HL-60 (cell line): Measurements from ENCODE around the gene MRPS7.

Experiments used
- GABPA ChIP-seq: IDR thresholded peaks from 2 replicates; pipeline ENCODE4 v1.6.1; 2012; ENCODE audit warnings: low read depth
- POLR2AphosphoS5 ChIP-seq: IDR thresholded peaks from 2 replicates; pipeline ENCODE4 v1.6.1; 2012; ENCODE audit warnings: low read depth
- SPI1 ChIP-seq: IDR thresholded peaks from 2 replicates; pipeline ENCODE4 v1.6.1; 2012; ENCODE audit warnings: low read depth, mild to moderate bottlenecking, borderline replicate concordance
- TF ChIP-seq, protein P1 (sequence below): IDR thresholded peaks from one replicate; pipeline ENCODE4 v1.5.1; 2011; ENCODE audit warnings: low read length, control low read depth, inconsistent platforms; ENCODE audit not compliant: insufficient read depth
- TF ChIP-seq, protein P2 (sequence below): IDR thresholded peaks from 2 replicates; pipeline ENCODE4 v1.6.1; 2012; ENCODE audit warnings: low read depth; ENCODE audit not compliant: insufficient replicate concordance

DNA sequence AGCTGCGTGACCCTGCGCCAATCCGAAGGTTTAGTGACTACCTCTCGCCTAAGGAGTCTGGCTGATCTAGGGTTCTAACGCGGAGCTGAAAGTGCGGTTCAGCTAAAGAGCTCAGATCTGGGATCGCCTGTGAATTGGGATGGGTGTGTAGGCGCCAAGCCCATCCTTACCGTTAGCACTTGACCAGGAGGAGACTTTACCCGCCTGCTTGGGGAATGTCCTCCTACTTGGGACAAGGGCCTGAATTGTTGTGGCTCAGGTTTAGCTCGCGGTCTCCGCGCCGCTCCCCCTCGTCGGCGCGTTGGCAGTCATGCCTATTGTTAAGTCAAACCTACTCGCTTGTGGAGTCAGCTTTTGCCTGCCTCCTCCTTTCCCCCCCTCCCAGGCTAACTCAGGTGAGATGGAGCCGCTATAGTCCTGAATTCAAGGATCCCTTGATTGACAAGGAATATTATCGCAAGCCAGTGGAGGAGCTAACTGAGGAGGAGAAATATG lies 480 bp downstream of the MRPS7 start:
- no peak for TF ChIP-seq POLR2AphosphoS5
- TF ChIP-seq, protein P1, sequence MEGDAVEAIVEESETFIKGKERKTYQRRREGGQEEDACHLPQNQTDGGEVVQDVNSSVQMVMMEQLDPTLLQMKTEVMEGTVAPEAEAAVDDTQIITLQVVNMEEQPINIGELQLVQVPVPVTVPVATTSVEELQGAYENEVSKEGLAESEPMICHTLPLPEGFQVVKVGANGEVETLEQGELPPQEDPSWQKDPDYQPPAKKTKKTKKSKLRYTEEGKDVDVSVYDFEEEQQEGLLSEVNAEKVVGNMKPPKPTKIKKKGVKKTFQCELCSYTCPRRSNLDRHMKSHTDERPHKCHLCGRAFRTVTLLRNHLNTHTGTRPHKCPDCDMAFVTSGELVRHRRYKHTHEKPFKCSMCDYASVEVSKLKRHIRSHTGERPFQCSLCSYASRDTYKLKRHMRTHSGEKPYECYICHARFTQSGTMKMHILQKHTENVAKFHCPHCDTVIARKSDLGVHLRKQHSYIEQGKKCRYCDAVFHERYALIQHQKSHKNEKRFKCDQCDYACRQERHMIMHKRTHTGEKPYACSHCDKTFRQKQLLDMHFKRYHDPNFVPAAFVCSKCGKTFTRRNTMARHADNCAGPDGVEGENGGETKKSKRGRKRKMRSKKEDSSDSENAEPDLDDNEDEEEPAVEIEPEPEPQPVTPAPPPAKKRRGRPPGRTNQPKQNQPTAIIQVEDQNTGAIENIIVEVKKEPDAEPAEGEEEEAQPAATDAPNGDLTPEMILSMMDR: no peak
- TF ChIP-seq, protein P2, sequence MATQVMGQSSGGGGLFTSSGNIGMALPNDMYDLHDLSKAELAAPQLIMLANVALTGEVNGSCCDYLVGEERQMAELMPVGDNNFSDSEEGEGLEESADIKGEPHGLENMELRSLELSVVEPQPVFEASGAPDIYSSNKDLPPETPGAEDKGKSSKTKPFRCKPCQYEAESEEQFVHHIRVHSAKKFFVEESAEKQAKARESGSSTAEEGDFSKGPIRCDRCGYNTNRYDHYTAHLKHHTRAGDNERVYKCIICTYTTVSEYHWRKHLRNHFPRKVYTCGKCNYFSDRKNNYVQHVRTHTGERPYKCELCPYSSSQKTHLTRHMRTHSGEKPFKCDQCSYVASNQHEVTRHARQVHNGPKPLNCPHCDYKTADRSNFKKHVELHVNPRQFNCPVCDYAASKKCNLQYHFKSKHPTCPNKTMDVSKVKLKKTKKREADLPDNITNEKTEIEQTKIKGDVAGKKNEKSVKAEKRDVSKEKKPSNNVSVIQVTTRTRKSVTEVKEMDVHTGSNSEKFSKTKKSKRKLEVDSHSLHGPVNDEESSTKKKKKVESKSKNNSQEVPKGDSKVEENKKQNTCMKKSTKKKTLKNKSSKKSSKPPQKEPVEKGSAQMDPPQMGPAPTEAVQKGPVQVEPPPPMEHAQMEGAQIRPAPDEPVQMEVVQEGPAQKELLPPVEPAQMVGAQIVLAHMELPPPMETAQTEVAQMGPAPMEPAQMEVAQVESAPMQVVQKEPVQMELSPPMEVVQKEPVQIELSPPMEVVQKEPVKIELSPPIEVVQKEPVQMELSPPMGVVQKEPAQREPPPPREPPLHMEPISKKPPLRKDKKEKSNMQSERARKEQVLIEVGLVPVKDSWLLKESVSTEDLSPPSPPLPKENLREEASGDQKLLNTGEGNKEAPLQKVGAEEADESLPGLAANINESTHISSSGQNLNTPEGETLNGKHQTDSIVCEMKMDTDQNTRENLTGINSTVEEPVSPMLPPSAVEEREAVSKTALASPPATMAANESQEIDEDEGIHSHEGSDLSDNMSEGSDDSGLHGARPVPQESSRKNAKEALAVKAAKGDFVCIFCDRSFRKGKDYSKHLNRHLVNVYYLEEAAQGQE: no peak
- no peak for TF ChIP-seq SPI1
- no peak for TF ChIP-seq GABPA
